ENCODE measurements around the gene FARP2. TPM values are rescaled to one million over a fixed set of nuclear protein-coding genes. Genes with fewer than 3 reads are reported as not detected.

Gene FARP2
- total and polyA plus RNA-seq, 2 of the 13 experiments (the other 11 are each of a cell fraction or from before 2014, with no cell fraction given) = 28.0 to 45.4 TPM

DNA sequence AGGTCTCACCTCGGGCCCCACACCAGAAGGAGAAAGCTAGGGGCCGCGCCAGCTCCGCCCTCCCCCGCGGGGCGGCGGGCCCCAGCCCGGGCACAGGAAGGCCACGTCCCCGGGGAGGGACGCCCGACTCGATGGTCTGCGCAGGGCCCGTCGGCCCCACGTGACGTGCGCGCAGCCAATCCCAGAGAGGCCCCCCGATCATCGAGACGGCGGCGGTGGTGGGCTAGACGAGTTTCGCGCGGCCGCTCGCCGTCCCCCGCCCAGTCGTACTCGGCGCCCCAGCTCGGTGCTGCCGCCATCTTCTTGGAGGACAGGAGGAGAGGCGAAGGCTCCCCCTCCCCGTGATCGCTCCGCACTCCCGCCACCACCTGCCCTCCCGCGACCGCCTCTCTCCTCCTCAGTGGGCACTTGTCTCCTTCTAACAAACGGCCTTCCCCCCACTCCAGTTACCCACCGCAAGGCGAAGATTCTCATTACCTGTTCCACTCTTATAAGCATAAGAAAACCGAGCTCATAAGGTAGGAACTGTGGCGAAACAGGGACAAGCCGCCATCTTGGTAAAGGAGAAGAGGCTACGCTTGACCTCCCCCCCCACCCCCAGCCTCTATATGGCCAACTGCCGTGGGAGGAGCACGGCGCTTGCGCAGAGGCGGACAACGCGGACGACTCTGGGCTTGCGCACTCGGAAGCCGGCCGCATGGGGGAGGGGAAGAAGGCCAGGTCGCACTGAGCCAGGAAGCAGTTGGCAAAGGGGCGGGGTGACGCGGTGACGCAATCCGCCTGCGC lies 40.8 kb upstream of the FARP2 start, which contains the start of gene HDLBP (continued):
- TF ChIP-seq HNF4G (IDR thresholded peaks at IDR 0.05; ENCODE audit: borderline replicate concordance, low read depth, low read length) (no peak; the same call in 1 of the 2 replicates), HNF4G (CRISPR knock-in tag; IDR thresholded peaks at IDR 0.05; ENCODE audit: borderline replicate concordance, low read depth) (no peak), SCMH1 (CRISPR knock-in tag; IDR thresholded peaks at IDR 0.05; ENCODE audit: borderline replicate concordance) (no peak), LCORL (IDR thresholded peaks at IDR 0.05) (no peak), LCORL (CRISPR knock-in tag; IDR thresholded peaks at IDR 0.05) (peak; percentile 82), ZNF282 (IDR thresholded peaks at IDR 0.05; ENCODE audit: partially characterized antibody) (no peak), PAWR (CRISPR knock-in tag; IDR thresholded peaks at IDR 0.05; ENCODE audit: borderline replicate concordance) (peak; percentile 93; the same call in 1 of the 2 replicates), RFXAP (CRISPR knock-in tag; IDR thresholded peaks at IDR 0.05; ENCODE audit: borderline replicate concordance) (peak; percentile 78; the same call in 1 of the 2 replicates), ZFX (CRISPR knock-in tag; IDR thresholded peaks at IDR 0.05; ENCODE audit: low read depth) (peak; percentile 95), ZFP36L2 (CRISPR knock-in tag; IDR thresholded peaks at IDR 0.05) (0 out of 2 replicates have a peak, but pooled peaks have one; percentile 31), WIZ (CRISPR knock-in tag; IDR thresholded peaks at IDR 0.05) (0 out of 2 replicates have a peak, but pooled peaks have one; percentile 30), HES4 (CRISPR knock-in tag; IDR thresholded peaks at IDR 0.05; ENCODE audit: borderline replicate concordance) (peak; percentile 96; the same call in 1 of the 2 replicates)
- TF ChIP-seq, protein P1, sequence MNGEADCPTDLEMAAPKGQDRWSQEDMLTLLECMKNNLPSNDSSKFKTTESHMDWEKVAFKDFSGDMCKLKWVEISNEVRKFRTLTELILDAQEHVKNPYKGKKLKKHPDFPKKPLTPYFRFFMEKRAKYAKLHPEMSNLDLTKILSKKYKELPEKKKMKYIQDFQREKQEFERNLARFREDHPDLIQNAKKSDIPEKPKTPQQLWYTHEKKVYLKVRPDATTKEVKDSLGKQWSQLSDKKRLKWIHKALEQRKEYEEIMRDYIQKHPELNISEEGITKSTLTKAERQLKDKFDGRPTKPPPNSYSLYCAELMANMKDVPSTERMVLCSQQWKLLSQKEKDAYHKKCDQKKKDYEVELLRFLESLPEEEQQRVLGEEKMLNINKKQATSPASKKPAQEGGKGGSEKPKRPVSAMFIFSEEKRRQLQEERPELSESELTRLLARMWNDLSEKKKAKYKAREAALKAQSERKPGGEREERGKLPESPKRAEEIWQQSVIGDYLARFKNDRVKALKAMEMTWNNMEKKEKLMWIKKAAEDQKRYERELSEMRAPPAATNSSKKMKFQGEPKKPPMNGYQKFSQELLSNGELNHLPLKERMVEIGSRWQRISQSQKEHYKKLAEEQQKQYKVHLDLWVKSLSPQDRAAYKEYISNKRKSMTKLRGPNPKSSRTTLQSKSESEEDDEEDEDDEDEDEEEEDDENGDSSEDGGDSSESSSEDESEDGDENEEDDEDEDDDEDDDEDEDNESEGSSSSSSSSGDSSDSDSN (CRISPR knock-in tag; IDR thresholded peaks at IDR 0.05) = peak; percentile 51; the same call in 1 of the 2 replicates
- TF ChIP-seq, protein P2, sequence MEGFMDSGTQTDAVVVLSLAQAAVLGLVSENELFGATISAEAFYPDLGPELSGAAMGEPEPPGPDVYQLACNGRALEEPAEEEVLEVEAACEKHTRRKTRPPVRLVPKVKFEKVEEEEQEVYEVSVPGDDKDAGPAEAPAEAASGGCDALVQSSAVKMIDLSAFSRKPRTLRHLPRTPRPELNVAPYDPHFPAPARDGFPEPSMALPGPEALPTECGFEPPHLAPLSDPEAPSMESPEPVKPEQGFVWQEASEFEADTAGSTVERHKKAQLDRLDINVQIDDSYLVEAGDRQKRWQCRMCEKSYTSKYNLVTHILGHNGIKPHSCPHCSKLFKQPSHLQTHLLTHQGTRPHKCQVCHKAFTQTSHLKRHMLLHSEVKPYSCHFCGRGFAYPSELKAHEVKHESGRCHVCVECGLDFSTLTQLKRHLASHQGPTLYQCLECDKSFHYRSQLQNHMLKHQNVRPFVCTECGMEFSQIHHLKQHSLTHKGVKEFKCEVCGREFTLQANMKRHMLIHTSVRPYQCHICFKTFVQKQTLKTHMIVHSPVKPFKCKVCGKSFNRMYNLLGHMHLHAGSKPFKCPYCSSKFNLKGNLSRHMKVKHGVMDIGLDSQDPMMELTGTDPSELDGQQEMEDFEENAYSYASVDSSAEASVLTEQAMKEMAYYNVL (CRISPR knock-in tag; IDR thresholded peaks at IDR 0.05; ENCODE audit: borderline replicate concordance) = peak; percentile 78; the same call in 1 of the 2 replicates
- TF ChIP-seq, protein P3, sequence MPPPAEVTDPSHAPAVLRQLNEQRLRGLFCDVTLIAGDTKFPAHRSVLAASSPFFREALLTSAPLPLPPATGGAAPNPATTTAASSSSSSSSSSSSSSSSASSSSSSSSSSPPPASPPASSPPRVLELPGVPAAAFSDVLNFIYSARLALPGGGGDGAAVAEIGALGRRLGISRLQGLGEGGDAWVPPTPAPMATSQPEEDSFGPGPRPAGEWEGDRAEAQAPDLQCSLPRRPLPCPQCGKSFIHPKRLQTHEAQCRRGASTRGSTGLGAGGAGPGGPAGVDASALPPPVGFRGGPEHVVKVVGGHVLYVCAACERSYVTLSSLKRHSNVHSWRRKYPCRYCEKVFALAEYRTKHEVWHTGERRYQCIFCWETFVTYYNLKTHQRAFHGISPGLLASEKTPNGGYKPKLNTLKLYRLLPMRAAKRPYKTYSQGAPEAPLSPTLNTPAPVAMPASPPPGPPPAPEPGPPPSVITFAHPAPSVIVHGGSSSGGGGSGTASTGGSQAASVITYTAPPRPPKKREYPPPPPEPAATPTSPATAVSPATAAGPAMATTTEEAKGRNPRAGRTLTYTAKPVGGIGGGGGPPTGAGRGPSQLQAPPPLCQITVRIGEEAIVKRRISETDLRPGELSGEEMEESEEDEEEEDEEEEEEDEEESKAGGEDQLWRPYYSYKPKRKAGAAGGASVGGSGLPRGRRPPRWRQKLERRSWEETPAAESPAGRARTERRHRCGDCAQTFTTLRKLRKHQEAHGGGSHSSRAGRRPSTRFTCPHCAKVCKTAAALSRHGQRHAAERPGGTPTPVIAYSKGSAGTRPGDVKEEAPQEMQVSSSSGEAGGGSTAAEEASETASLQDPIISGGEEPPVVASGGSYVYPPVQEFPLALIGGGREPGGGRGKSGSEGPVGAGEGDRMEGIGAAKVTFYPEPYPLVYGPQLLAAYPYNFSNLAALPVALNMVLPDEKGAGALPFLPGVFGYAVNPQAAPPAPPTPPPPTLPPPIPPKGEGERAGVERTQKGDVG (CRISPR knock-in tag; IDR thresholded peaks at IDR 0.05; ENCODE audit: borderline replicate concordance) = no peak; the same call in 1 of the 2 replicates
- TF ChIP-seq, protein P4, sequence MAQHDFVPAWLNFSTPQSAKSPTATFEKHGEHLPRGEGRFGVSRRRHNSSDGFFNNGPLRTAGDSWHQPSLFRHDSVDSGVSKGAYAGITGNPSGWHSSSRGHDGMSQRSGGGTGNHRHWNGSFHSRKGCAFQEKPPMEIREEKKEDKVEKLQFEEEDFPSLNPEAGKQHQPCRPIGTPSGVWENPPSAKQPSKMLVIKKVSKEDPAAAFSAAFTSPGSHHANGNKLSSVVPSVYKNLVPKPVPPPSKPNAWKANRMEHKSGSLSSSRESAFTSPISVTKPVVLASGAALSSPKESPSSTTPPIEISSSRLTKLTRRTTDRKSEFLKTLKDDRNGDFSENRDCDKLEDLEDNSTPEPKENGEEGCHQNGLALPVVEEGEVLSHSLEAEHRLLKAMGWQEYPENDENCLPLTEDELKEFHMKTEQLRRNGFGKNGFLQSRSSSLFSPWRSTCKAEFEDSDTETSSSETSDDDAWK (CRISPR knock-in tag; IDR thresholded peaks at IDR 0.05) = no peak
- TF ChIP-seq, protein P5, sequence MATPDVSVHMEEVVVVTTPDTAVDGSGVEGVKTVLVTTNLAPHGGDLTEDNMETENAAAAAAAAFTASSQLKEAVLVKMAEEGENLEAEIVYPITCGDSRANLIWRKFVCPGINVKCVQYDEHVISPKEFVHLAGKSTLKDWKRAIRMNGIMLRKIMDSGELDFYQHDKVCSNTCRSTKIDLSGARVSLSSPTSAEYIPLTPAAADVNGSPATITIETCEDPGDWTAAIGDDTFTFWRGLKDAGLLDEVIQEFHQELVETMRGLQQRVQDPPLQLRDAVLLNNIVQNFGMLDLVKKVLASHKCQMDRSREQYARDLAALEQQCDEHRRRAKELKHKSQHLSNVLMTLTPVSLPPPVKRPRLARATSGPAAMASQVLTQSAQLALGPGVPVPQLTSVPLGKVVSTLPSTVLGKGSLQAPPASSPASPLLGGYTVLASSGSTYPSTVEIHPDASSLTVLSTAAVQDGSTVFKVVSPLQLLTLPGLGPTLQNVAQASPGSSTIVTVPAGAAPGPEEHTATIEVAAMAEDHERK (CRISPR knock-in tag; IDR thresholded peaks at IDR 0.05; ENCODE audit: low read depth) = peak; percentile 88

All from HepG2 (cell line).